ENCODE measurements around the gene GNL1.
"Not testable (repeated sequence)": the region's sequence is repeated elsewhere in the genome, so short reads cannot be mapped to it uniquely, and the experiment has no call there.

- TF ChIP-seq CTCF (optimal IDR thresholded peaks at IDR 0.05 in 1 of 3, IDR thresholded peaks at IDR 0.05 in 1 of 3, conservative IDR thresholded peaks at IDR 0.05 in 1 of 3; ENCODE audit: extremely low read depth in 1 of 3, insufficient read depth in 2 of 3, low read length in 3 of 3); EZH2 (IDR thresholded peaks at IDR 0.05; ENCODE audit: low read length): not testable (repeated sequence)
These were observed 38.4 kb downstream of the GNL1 start for GRCh38 chr6:30517767-30518504.
